SH-SY5Y (cell line): ENCODE measurements around the gene DNAJC30.

ENCODE experiments used
- GATA2 ChIP-seq: IDR thresholded peaks from 2 replicates; pipeline ENCODE4 v1.6.1; 2011; ENCODE audit warnings: mild to moderate bottlenecking, low read depth, low read length
- GATA3 ChIP-seq: IDR thresholded peaks from 2 replicates; pipeline ENCODE4 v1.6.1; 2011; ENCODE audit warnings: low read depth, mild to moderate bottlenecking, low read length, moderate library complexity

Gene DNAJC30

DNA sequence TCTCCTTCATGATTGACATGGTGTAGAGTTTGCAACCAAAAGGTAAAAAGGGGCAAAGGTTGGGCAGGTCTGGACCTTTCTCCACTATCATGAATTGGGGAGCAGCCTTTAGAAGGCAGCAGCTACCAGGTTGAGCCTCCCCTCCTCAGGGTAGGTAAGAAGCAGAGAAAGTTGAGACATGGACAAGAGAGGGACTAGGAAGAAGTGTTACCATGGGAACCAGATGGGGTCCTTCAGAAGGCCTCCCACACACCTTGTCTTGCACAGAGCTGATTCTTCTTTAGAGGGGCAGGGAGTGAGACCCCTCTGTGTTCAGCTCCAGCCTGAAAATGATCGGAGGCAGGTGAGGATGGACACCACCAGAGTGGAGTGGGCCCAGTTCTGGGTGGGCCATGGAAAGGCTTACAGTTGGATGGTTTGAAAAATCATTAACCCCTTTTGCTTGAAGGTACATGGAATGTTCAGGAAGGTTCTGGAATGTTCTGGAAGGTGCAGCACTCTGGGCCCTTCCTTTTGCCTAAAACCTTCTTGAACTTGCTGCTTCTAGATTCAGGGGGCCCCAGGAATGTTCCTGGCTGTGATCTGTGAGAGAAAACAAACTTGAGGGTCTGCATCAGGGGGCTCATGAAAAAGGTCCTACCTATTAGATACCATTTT lies 8.7 kb downstream of the DNAJC30 start:
- no peak for TF ChIP-seq GATA2
- TF ChIP-seq GATA3, result no peak

DNA sequence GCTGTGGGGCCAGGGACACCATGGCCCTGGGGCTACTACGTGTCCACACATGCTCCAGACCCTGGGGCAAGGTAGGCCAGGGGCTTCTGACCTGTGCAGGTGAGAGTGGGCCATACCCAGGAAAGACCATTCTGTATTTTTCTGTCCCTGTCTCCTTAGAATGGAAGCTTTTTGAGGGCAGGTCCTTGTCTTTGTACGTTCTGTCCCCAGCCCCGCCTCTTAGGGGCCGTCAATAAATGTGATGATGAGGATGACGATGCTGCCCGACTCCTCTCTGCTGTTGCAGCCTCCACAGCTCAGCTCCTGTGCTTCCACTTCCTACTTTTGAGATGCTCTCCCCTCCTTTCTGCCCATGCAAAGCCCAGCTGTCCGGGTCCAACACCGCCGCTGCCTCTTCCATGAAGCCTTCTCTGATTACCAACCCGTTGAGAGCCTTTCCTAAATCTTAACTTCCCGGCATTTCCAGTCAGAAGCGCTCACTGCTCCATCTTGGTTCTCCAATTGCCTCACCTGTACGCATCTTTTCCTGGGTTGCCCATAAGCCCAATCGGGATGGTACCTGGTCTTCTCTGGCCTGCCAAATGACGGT lies 11.3 kb downstream of the DNAJC30 start:
- TF ChIP-seq GATA3 (no peak), GATA2 (no peak)

DNA sequence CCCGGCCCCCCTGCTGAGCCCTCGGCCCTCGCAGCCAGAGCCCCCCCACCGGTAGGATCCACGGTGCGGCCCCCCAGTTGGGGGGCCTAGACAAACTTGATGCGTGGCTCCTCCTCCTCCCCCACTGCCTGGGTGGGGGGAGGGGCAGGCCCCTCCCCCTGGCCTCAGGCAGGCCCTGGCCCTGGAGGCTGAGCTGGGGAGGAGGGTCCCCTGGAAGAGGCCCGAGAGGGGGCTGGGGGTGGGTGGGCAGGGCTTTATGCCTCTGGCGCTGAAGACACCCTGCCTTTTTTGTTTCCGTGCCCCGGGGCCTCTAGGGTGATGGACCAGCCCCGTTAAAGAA lies 12.0 kb downstream of the DNAJC30 start:
- TF ChIP-seq GATA3, result no peak
- TF ChIP-seq GATA2, result no peak

DNA sequence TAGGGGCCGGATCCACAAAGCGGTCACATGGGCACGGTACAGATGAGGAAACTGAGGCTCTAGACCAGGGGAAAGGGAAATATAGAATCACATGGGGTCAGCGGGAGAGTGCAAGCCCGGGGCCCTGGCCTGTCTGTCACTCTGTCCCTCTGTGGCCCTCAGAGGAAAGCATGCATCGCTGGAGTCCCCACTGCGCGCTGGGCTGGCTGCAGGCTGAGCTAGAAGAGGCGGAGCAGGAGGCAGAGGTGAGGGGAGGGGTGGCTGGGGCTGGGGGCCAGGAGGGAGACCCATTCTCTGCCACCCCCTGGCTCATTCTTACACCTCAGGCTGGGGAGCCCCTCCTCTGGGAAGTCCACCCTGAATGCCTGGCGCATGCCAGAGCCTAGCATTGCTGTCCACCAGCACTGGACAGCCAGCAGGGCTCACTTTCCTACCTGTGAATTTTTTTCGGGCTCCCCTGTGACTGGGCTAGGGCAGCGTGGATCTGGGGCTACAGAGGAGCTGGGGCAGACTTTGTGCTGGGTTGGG lies 13.3 kb downstream of the DNAJC30 start:
- no peak for TF ChIP-seq GATA3
- no peak for TF ChIP-seq GATA2

DNA sequence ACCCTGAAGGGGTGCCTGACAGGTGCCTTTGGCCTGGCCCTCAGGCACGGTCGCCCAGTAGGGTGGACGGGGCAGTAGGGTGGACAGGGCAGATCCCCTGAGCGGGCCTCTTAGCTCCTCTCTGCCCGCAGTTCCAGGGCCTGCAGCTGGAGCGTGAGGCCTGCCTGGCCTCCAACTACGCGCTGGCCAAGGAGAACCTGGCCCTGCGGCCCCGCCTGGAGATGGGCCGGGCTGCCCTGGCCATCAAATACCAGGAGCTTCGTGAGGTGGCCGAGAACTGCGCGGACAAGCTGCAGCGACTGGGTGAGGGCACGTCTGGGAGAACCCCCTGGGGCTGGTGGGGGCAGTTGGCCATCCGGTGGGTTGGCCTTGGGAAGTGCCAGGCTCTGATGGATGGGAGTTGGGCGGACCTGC lies 14.0 kb downstream of the DNAJC30 start:
- TF ChIP-seq GATA2, result no peak
- TF ChIP-seq GATA3, result no peak

DNA sequence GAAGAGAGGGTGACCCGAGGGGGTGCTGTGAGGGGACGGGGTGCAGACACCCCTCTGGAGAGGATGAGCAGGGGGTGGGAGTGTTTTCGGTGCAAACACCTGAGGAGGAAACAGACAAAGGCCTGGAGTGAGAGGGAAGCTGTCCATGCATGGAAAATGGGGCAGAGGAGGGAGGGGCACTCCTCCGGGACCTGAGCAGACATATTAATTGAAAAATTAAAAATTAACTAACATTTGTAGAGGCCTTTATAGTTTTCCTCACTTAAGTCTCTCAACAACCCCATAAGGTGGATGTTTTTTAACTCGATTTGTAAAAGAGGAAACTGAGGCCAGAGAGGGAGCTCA lies 14.4 kb downstream of the DNAJC30 start:
- TF ChIP-seq GATA2 (no peak), GATA3 (no peak)

DNA sequence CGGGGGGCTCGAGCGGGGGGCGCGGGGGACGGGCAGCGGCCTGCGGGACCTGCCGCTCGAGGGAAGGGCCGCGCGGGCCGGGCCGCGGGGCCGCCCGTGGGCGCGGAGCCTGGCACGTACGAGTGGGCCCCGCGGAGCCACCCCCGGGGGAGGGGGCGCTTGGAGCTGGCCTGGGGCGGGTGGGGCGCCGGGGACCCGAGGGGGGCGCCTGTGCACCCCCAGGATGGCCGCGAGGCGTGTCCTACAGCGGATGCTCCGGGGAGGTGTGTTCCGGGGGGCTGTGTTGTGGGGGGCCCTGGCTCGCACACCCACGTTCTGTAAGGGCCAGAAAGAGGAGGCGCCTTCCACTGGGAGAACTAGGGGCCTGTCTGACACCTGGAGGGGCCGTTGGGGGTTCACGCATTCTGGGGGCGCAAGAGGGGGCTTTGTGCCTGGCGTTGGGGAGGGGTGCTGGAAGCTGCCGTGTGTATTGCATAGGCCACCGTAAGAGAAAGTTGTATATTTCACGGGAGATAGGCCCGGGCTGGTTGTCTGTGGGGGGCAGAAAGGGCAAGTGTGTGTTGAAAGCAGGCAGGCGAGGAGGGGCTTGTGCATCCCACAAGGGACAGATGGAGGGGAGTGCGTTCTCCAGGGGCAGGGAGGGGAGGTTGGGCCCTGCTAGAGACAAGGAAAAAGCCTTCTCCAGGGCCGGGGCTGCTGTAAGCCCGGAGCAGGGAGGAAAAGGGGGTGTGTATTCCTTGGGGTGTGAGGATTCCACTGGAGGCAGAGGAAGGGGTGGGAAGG lies 15.0 kb downstream of the DNAJC30 start:
- TF ChIP-seq GATA3 (no peak), GATA2 (no peak)

DNA sequence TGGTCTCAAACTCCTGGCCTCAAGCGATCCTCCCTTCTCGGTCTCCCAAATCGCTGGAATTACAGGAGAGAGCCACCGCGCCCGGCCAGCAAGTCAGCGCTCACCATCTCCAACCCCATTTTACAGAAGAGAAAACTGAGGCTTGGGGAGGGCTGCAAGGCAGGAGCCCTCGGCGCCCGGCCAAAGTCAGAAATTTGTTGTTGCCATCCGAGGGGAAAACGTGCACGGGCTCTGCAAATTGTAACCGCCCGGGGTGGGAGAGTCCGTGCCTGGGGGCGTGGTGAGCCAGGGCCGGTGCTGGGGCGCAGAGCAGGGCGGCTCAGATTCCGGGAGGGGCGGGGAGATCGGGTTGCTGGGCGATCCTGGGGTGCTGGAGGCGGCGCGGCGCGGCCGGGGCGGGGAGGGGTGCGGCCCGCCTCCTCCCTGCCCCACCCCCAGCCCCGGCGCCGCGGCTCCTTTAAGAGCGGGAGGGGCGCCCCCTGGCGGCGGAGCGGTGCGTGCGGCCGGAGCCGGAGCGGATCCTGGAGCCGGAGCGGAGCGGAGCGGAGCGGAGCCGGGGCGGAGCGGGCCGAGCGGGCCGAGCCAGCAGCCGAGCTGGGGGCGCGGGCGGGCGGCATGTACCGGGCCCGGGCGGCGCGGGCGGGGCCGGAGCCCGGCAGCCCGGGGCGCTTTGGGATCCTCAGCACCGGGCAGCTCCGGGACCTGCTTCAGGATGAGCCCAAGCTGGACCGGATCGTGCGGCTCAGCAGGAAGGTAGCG lies 15.7 kb downstream of the DNAJC30 start, which contains the start of gene VPS37D:
Gene VPS37D (plus strand): TSS at position 488 of the 759 bp plus-strand sequence. CDS start 128 bp downstream, at position 616.
- no peak for TF ChIP-seq GATA3
- no peak for TF ChIP-seq GATA2

DNA sequence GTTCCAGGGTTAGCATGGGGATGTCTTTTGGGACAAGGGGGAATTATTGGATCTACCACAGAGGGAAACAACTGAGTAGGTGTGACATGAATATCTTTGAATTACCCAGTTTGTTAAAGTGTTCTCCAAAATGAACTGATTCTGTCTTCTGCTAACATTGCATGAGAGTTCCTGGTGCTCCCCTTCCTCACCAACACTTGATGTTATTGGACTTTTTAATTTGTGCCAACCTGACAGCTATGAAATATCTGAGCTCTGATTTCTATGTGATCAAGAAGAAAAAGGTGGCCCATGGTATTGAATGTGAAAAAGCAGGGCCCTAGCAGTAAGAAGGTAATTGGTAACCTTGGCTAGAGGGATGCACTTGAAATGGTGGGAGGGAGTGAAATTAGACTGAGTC lies 20.2 kb downstream of the DNAJC30 start:
- TF ChIP-seq GATA2 (no peak), GATA3 (no peak)

DNA sequence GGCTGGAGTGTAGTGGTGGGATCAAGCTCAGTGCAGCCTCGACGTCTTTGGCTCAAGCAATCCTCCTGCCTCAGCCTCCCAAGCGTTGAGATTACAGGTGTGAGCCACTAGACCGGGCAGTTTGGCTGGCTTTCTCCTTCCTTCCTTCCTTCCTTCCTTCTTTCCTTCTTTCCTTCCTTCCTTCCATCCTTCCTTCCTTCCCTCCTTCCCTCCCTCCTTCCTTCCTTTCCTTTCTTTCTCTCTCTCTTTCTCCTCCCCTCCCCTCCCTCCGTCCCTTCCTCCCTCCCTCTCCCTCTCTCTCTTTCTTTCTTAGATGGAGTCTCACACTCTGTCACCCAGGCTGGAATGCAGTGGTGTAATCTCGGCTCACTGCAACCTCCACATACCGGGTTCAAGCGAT lies 23.3 kb downstream of the DNAJC30 start:
- TF ChIP-seq GATA3, result no peak
- TF ChIP-seq GATA2, result no peak

DNA sequence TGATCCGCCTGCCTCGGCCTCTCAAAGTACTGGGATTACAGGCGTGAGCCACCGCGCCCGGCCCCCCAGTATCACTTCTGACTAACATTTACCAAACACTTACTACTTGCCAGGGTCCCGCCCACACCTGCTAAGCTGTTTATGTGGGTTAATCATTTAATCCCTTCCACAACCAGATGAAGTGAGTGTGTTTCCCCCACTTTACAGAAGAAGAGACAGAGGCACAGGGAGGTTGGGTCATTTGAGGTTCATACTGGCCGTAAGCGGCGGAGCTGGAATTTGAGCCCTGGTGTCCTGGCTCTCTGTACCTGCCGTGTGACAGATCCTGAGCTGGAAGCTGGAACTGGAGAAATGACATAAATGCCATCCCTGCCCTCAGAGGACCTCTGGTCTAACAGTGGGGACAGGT lies 30.7 kb downstream of the DNAJC30 start:
- no peak for TF ChIP-seq GATA2
- no peak for TF ChIP-seq GATA3

DNA sequence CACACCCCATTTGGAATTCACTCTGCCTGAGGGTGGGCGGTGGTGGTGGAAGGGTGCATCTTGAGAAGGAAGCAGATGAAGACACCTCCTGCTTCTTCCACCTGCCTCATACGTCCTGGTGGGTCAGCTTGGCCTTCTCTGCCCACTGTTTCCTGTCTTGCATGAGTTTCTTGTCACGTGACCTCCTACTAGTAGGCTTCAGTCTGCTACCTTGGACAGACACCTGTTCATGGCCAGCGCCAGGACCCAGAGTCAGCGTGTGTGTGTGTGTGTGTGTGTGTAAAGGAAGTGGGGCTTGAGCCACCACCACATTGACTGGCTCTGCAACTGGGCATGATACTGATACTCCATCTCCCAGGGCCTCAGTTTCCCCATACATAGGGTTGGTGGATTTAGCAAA lies 32.7 kb downstream of the DNAJC30 start:
- TF ChIP-seq GATA2 (no peak), GATA3 (no peak)

DNA sequence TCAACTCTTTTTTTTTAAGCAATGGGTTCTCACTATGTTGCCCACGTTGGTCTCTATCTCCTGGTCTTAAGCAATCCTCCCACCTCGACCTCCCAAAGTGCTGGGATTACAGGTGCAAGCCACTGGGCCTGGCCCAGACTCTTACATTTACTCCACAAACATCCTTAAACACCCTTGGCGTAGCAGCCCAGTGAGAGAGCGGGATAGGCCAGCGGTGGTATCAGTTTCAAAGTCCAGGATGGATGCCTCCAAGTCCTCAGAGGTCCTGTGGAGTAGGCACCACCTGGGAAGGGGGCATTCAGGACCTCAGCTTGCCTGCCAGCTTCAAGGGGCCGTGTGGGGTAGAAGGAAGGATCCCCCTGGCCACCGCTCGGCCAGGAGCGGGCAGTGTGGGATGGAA lies 33.7 kb downstream of the DNAJC30 start:
- TF ChIP-seq GATA3, result no peak
